ENCODE results near the gene FAM149B1.
"Not testable (repeated sequence)": the region's sequence is repeated elsewhere in the genome, so short reads cannot be mapped to it uniquely, and the experiment has no call there.

Gene FAM149B1

DNA sequence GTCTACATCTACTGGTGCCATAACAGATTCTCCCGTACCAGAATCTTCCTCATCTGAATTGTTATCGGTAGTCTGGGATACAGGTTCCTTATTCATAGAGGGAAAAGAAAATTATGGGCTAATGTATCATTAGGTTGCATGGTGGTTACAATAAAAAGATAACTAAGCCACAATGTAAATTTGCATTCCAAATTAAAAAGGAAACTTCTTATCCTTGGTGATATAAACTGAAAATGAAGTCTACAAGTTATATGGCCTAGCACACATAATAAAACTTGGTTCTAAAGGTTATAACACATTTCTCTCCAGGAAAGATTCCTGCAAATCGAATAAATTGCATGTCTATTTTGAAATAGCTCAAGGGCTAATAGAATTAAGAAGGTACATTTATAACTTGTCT is 33.2 kb upstream of the FAM149B1 start:
- no peak for DNase-seq (ENCODE audit: low spot score)
- in situ Hi-C loops (cut with MboI; ENCODE audit: low sequenced_read_pairs, unreplicated experiment): no loop called here
- TF ChIP-seq, protein P1, sequence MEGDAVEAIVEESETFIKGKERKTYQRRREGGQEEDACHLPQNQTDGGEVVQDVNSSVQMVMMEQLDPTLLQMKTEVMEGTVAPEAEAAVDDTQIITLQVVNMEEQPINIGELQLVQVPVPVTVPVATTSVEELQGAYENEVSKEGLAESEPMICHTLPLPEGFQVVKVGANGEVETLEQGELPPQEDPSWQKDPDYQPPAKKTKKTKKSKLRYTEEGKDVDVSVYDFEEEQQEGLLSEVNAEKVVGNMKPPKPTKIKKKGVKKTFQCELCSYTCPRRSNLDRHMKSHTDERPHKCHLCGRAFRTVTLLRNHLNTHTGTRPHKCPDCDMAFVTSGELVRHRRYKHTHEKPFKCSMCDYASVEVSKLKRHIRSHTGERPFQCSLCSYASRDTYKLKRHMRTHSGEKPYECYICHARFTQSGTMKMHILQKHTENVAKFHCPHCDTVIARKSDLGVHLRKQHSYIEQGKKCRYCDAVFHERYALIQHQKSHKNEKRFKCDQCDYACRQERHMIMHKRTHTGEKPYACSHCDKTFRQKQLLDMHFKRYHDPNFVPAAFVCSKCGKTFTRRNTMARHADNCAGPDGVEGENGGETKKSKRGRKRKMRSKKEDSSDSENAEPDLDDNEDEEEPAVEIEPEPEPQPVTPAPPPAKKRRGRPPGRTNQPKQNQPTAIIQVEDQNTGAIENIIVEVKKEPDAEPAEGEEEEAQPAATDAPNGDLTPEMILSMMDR (IDR thresholded peaks at IDR 0.05; ENCODE audit: borderline replicate concordance, control extremely low read depth, extremely low read depth, insufficient read depth, missing control alignments): no peak

DNA sequence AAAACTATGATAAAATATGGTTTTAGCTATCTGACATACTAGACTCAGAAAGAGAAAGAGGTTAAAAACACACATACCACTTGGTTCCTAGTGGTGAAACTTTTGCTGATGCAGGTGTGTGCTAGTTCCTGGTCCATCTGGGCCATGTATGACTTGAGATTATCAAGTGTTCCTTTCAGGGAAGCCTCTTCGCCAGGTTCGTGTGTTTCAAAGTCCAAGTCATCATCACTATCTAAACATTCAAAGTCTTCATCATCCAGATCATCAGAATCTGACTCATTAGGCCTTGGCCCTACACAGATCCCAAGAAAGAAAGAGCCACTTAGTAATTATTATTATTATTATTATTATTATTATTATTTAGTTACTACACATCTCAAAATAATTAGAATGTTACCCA is 31.3 kb upstream of the FAM149B1 start:
- no peak for DNase-seq (ENCODE audit: low spot score)
- TF ChIP-seq, protein P1 (IDR thresholded peaks at IDR 0.05; ENCODE audit: borderline replicate concordance, control extremely low read depth, extremely low read depth, insufficient read depth, missing control alignments): no peak
- in situ Hi-C loops (cut with MboI; ENCODE audit: low sequenced_read_pairs, unreplicated experiment): no loop called here

DNA sequence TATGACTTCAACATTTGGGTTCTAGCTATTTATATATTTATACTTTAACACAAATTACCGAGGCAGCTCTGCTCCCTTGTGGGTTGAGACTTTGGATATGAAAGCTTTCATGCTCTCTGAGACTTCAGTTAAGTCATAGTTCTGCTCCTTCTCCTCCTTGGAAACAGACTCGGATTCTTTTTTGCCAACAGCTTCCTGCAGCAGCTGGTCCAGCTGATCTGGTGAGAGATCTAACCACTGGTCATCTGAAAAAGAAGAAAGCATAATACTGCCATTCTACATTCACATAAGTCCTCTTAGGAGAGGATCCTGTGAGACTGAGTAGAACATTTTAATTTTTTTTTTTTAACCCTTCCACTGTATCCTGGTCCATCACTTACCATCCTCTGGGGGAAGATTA is 28.7 kb upstream of the FAM149B1 start:
- in situ Hi-C loops (cut with MboI; ENCODE audit: low sequenced_read_pairs, unreplicated experiment): no loop called here

GRCh38 chr10:73141603-73142002 is 26.3 kb upstream of the FAM149B1 start:
- DNase-seq (ENCODE audit: low spot score): no peak
- in situ Hi-C loops (cut with MboI; ENCODE audit: low sequenced_read_pairs, unreplicated experiment): no loop called here
- TF ChIP-seq, protein P1 (IDR thresholded peaks at IDR 0.05; ENCODE audit: borderline replicate concordance, control extremely low read depth, extremely low read depth, insufficient read depth, missing control alignments): no peak

More for the DNA sequence above, 28.7 kb upstream of the FAM149B1 start:
- DNase-seq (ENCODE audit: low spot score): no peak
- TF ChIP-seq, protein P1 (IDR thresholded peaks at IDR 0.05; ENCODE audit: borderline replicate concordance, control extremely low read depth, extremely low read depth, insufficient read depth, missing control alignments): no peak

DNA sequence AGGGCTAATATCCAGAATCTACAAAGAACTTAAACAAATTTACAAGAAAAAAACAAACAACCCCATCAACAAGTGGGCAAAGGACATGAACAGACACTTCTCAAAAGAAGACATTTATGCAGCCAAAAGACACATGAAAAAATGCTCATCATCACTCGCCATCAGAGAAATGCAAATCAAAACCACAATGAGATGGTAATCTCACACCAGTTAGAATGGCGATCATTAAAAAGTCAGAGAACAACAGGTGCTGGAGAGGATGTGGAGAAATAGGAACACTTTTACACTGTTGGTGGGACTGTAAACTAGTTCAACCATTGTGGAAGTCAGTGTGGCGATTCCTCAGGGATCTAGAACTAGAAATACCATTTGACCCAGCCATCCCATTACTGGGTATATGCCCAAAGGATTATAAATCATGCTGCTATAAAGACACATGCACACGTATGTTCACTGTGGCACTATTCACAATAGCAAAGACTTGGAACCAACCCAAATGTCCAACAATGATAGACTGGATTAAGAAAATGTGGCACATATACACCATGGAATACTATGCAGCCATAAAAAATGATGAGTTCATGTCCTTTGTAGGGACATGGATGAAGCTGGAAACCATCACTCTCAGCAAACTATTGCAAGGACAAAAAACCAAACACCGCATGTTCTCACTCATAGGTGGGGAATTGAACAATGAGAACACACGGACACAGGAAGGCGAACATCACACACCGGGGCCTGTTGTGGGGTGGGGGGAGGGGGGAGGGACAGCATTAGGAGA is 17.1 kb upstream of the FAM149B1 start:
- DNase-seq (ENCODE audit: low spot score): not testable (repeated sequence)
- in situ Hi-C loops (cut with MboI; ENCODE audit: low sequenced_read_pairs, unreplicated experiment): loop anchor here (25.0 kb wide), 1 partner anchor 789 kb away; the partner anchor contains the start of gene DNAJB12

GRCh38 chr10:73152009-73152408 is 15.9 kb upstream of the FAM149B1 start:
- no peak for DNase-seq (ENCODE audit: low spot score)
- TF ChIP-seq, protein P1 (IDR thresholded peaks at IDR 0.05; ENCODE audit: borderline replicate concordance, control extremely low read depth, extremely low read depth, insufficient read depth, missing control alignments): no peak
- in situ Hi-C loops (cut with MboI; ENCODE audit: low sequenced_read_pairs, unreplicated experiment): loop anchor here (25.0 kb wide), 1 partner anchor 790 kb away; the partner anchor contains the start of gene DNAJB12

DNA sequence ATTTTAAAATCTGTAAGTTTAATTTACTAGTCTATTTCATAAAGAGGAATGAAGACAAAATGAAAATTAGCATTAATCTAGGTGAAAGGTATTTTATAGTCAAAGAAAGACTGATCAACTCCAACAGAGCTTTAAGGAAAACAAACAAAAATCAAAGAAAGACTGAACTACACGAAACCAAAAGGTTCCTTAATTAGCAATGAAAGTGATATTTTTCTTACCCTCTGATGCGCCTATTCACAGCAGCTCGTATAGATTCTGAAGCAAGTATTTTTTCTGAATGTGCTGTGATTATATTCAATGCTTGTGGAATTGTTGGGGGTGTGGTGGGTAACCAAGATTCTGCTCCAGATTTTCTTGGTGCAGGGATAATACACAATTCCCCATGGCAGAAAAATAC is 11.9 kb upstream of the FAM149B1 start:
- DNase-seq (ENCODE audit: low spot score): no peak
- TF ChIP-seq, protein P1 (IDR thresholded peaks at IDR 0.05; ENCODE audit: borderline replicate concordance, control extremely low read depth, extremely low read depth, insufficient read depth, missing control alignments): no peak
- in situ Hi-C loops (cut with MboI; ENCODE audit: low sequenced_read_pairs, unreplicated experiment): loop anchor here (25.0 kb wide), 1 partner anchor 794 kb away; the partner anchor contains the start of gene DNAJB12

Measured in GM13976 (cell line).